Measurements from ENCODE around the gene CRHR1.

DNA sequence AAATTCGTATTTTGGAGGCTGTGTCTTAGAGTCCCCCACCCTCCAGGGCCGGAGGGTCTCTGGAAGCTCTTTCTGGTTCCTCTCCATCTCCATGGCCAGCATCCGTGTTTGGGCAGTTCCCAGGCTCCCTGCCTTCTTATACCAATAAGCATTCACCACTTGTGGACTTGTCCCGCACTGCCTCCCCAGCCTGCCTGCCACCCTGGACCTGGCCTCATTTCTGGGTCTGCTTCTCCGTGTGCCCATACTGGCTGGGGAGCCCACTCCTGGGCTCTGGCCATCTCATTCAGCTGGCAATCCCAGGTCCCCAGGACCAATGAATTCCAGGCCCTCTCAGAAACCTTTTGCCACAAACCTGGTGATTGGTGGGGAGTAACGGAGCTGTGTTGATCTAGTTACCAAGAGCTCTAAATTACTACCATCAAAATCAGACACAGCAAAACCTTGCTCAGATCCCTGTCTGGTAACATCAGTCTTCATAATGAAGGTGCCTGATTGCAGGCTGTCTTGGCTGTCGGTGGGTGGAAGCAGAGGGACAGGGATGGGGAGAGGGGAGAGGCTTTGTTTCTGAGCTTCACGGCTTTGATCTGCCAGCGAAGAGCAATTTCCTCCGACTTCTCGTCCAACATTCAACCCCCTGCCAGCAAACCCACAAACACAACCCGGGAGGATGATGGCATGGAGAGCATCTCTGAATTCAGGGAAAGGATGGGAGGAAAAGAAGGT lies 27.7 kb upstream of the CRHR1 start:
- TF ChIP-seq CTCF (IDR thresholded peaks at IDR 0.05) (no peak), EP300 (IDR thresholded peaks at IDR 0.05) (no peak)
